ENCODE results near the gene ERVMER34-1.

The ERVMER34-1 gene

GRCh38 chr4:52750819-52751486, at the start of gene ERVMER34-1:
Gene ERVMER34-1 (minus strand): TSS chr4:52751425. CDS start chr4:52745520, 5,905 bp downstream.
- DNase-seq = no peak

- DNase-seq = no peak
Measured at GRCh38 chr4:52799813-52800212, 48.6 kb upstream of the ERVMER34-1 start.

- DNase-seq = no peak
Measured at GRCh38 chr4:52795533-52795932, 44.3 kb upstream of the ERVMER34-1 start.

- DNase-seq = no peak
Measured at GRCh38 chr4:52791936-52792335, 40.7 kb upstream of the ERVMER34-1 start.

GRCh38 chr4:52789774-52790173, 38.5 kb upstream of the ERVMER34-1 start:
- no peak for DNase-seq

GRCh38 chr4:52788806-52789205, 37.6 kb upstream of the ERVMER34-1 start:
- no peak for DNase-seq

GRCh38 chr4:52783069-52783468, 31.8 kb upstream of the ERVMER34-1 start:
- no peak for DNase-seq

- peak in 1 of 2 experiments; percentile 2 for DNase-seq
Measured at GRCh38 chr4:52780617-52781354, 29.6 kb upstream of the ERVMER34-1 start.

- DNase-seq = no peak
Measured at GRCh38 chr4:52780206-52780605, 29.0 kb upstream of the ERVMER34-1 start.

GRCh38 chr4:52760256-52760655, 9.0 kb upstream of the ERVMER34-1 start:
- DNase-seq = no peak

GRCh38 chr4:52755426-52755825, 4.2 kb upstream of the ERVMER34-1 start:
- DNase-seq = no peak

GRCh38 chr4:52752936-52753335, 1.7 kb upstream of the ERVMER34-1 start:
- DNase-seq = no peak

- no peak for DNase-seq
Measured at GRCh38 chr4:52751487-52751911, 274 bp upstream of the ERVMER34-1 start.

- no peak for DNase-seq
Measured at GRCh38 chr4:52750213-52750612, 1.0 kb downstream of the ERVMER34-1 start.

GRCh38 chr4:52748432-52748831, 2.8 kb downstream of the ERVMER34-1 start:
- peak; percentile 21 to 44 for DNase-seq

GRCh38 chr4:52744588-52744987, 6.6 kb downstream of the ERVMER34-1 start:
- no peak for DNase-seq

GRCh38 chr4:52743444-52744019, 7.7 kb downstream of the ERVMER34-1 start:
- DNase-seq = no peak

GRCh38 chr4:52729586-52729985, 21.6 kb downstream of the ERVMER34-1 start:
- DNase-seq = no peak

GRCh38 chr4:52728691-52729240, 22.5 kb downstream of the ERVMER34-1 start:
- DNase-seq = no peak

GRCh38 chr4:52726826-52727580, 24.2 kb downstream of the ERVMER34-1 start:
- DNase-seq = no peak

- peak; percentile 99 for DNase-seq
Measured at GRCh38 chr4:52721968-52722815, 29.0 kb downstream of the ERVMER34-1 start.

GRCh38 chr4:52718123-52718522, 33.1 kb downstream of the ERVMER34-1 start:
- DNase-seq = no peak

All from SHP77 (cell line).